DND-41 (cell line): ENCODE results near the gene RGS12.

Experiments used
- ATAC-seq: fragments of 200-7000 bp; cut with Tn5 transposase; 3 replicates; pipeline ENCODE4 v1.9.1; 2021; ENCODE audit warnings: low read depth; ENCODE audit not compliant: insufficient read depth
- DNase-seq: peaks from one replicate; pipeline ENCODE4 v3.0.0-alpha.2; 2020
- H2AFZ ChIP-seq: 2 replicates; pipeline ENCODE4 v1.6.0; 2012; ENCODE audit warnings: low read depth, low read length
- H3K27ac ChIP-seq: 2 replicates; pipeline ENCODE4 v1.5.1; 2012; ENCODE audit warnings: low read length, inconsistent platforms
- H3K27me3 ChIP-seq: fragments of 200-600 bp; sonication (generic); 2 replicates; pipeline ENCODE4 v1.6.0; 2012; ENCODE audit warnings: low read length, mild to moderate bottlenecking, inconsistent platforms; ENCODE audit not compliant: insufficient read depth, poor library complexity
- H3K36me3 ChIP-seq: 2 replicates; pipeline ENCODE4 v1.5.1; 2012; ENCODE audit warnings: low read length, inconsistent platforms; ENCODE audit not compliant: insufficient read depth
- H3K4me1 ChIP-seq: 2 replicates; pipeline ENCODE4 v1.5.1; 2012; ENCODE audit warnings: mild to moderate bottlenecking, low read length; ENCODE audit not compliant: insufficient read depth
- H3K4me2 ChIP-seq: 2 replicates; pipeline ENCODE4 v1.6.0; 2012; ENCODE audit warnings: mild to moderate bottlenecking, moderate library complexity, low read length, inconsistent platforms; ENCODE audit not compliant: insufficient read depth
- H3K4me3 ChIP-seq, 2 experiments: fragments of 200-600 bp in 1 of 2; shearing (Covaris generic) in 1 of 2; 2 replicates each; pipeline ENCODE4 v1.5.1; 2012 to 2016; ENCODE audit warnings: inconsistent platforms in 2 of 2, low read length in 2 of 2, mild to moderate bottlenecking in 2 of 2, low read depth in 1 of 2, moderate library complexity in 1 of 2
- H3K79me2 ChIP-seq: 2 replicates; pipeline ENCODE4 v1.6.0; 2012; ENCODE audit warnings: low read length, inconsistent platforms; ENCODE audit not compliant: insufficient read depth
- H3K9ac ChIP-seq: 2 replicates; pipeline ENCODE4 v1.6.0; 2012; ENCODE audit warnings: low read depth, mild to moderate bottlenecking, inconsistent platforms, low read length, moderate library complexity
- H3K9me3 ChIP-seq: 2 replicates; pipeline ENCODE4 v1.5.1; 2012; ENCODE audit warnings: low read length, moderate library complexity, mild to moderate bottlenecking, inconsistent platforms; ENCODE audit not compliant: insufficient read depth, severe bottlenecking
- H4K20me1 ChIP-seq: 2 replicates; pipeline ENCODE4 v1.6.0; 2012; ENCODE audit warnings: low read length; ENCODE audit not compliant: insufficient read depth
- CTCF ChIP-seq: IDR thresholded peaks from 2 replicates; pipeline ENCODE4 v1.5.1; 2012; ENCODE audit warnings: borderline replicate concordance, low read length, moderate library complexity, mild to moderate bottlenecking; ENCODE audit not compliant: poor library complexity, severe bottlenecking; ENCODE audit errors: extremely low read depth
- EZH2 ChIP-seq: IDR thresholded peaks from 3 replicates; pipeline ENCODE4 v1.6.1; 2012; ENCODE audit warnings: borderline replicate concordance, low read depth, mild to moderate bottlenecking, moderate library complexity, low read length, inconsistent platforms; ENCODE audit not compliant: severe bottlenecking

RGS12 gene

GRCh38 chr4:3340038-3340699 is 47.3 kb downstream of the RGS12 start:
- Histone ChIP-seq H3K4me2 (no peak overlapping the region), H2AFZ (no peak overlapping the region), H3K9me3 (no peaks in the 10 kb centered on the region), H3K4me3 (no peak overlapping the region), H3K27ac (no peak overlapping the region), H3K4me1 (no peaks in the 10 kb centered on the region), H3K9ac (no peak overlapping the region), H3K79me2 (no peaks in the 10 kb centered on the region), H3K36me3 (no peaks in the 10 kb centered on the region), H4K20me1 (peaks cover 19% of the 10 kb centered on the region), H3K27me3 (no peaks in the 10 kb centered on the region)
- no peak for ATAC-seq
- TF ChIP-seq EZH2, result no peak
- no peak for TF ChIP-seq CTCF
- no peak for DNase-seq

GRCh38 chr4:3340700-3341083 is 47.9 kb downstream of the RGS12 start:
- H3K4me2 ChIP-seq, result no peak overlapping the region
- TF ChIP-seq CTCF (no peak), EZH2 (no peak)
- H3K27ac ChIP-seq, result no peak overlapping the region
- no peak overlapping the region for H2AFZ ChIP-seq
- no peak overlapping the region for H3K9ac ChIP-seq
- H4K20me1 ChIP-seq, result peaks cover 19% of the 10 kb centered on the region
- no peaks in the 10 kb centered on the region for H3K27me3 ChIP-seq
- H3K9me3 ChIP-seq, result no peaks in the 10 kb centered on the region
- no peaks in the 10 kb centered on the region for H3K36me3 ChIP-seq
- DNase-seq (no peak), ATAC-seq (no peak)
- no peaks in the 10 kb centered on the region for H3K79me2 ChIP-seq
- no peak overlapping the region for H3K4me3 ChIP-seq
- H3K4me1 ChIP-seq, result no peaks in the 10 kb centered on the region

GRCh38 chr4:3341760-3342159 is 48.9 kb downstream of the RGS12 start:
- Histone ChIP-seq H3K9ac (no peak overlapping the region), H3K4me2 (no peak overlapping the region), H3K4me1 (no peaks in the 10 kb centered on the region), H3K27ac (no peak overlapping the region), H3K9me3 (no peaks in the 10 kb centered on the region), H3K36me3 (no peaks in the 10 kb centered on the region), H3K4me3 (no peak overlapping the region), H3K79me2 (no peaks in the 10 kb centered on the region), H3K27me3 (no peaks in the 10 kb centered on the region), H2AFZ (no peak overlapping the region), H4K20me1 (peaks cover 24% of the 10 kb centered on the region)
- DNase-seq, result no peak
- no peak for ATAC-seq
- no peak for TF ChIP-seq CTCF
- no peak for TF ChIP-seq EZH2
